A549 (cell line): Measurements from ENCODE around the gene ZBTB43. TPM values are rescaled to one million over a fixed set of nuclear protein-coding genes. Genes with fewer than 3 reads are reported as not detected.
A peak's percentile ranks its signal among the peaks of the same experiment; 100 is the strongest.

Source experiments
- ATAC-seq, 2 experiments: fragments of 200-7000 bp in 1 of 2; fragments of >200 bp in 1 of 2; cut with Nextera tagmentation in 1 of 2; cut with Tn5 transposase in 1 of 2; 3 replicates each; pipeline versions ENCODE4 v1.8.0 to v1.9.1; 2018 to 2020; ENCODE audit warnings: mild to moderate bottlenecking in 1 of 2, moderate library complexity in 1 of 2
- CTCF ChIA-PET: fragments of 300-600 bp; sonication (Branson Sonifier 250); formaldehyde crosslinking; extraction: SDS; loops from one replicate; lab custom pipeline; 2021; ENCODE audit warnings: antibody characterized with exemption, inconsistent platforms; lab: Yijun Ruan, JAX
- POLR2A ChIA-PET: fragments of 350-600 bp; formaldehyde crosslinking; extraction: SDS; loops from one replicate; lab custom pipeline; 2021; ENCODE audit warnings: antibody characterized with exemption, inconsistent platforms; lab: Yijun Ruan, JAX
- DNase-seq, 2 experiments: peaks; one replicate each; pipeline versions ENCODE4 v3.0.0 to v3.0.0-alpha.2; 2011 to 2016; ENCODE audit warnings: low read depth in 1 of 2, low spot score in 1 of 2
- FAIRE-seq: peaks from 2 replicates; lab custom pipeline; 2011; peaks lifted over from hg19 to GRCh38; lab: Jason Lieb, UNC
- H3K27ac ChIP-seq, 2 experiments: fragments of >200 bp; sonication (Bioruptor Twin); formaldehyde crosslinking; 3 replicates each; pipeline ENCODE4 v1.5.1; 2016 to 2017
- H3K4me1 ChIP-seq: fragments of >200 bp; sonication (Bioruptor Twin); formaldehyde crosslinking; 3 replicates; pipeline ENCODE4 v1.6.1; 2016
- H3K4me2 ChIP-seq: fragments of >200 bp; sonication (Bioruptor Twin); formaldehyde crosslinking; 3 replicates; pipeline ENCODE4 v1.6.1; 2016
- H3K4me3 ChIP-seq: fragments of >200 bp; sonication (Bioruptor Twin); formaldehyde crosslinking; 3 replicates; pipeline ENCODE4 v1.5.1; 2016
- H3K9me3 ChIP-seq: fragments of >200 bp; sonication (Bioruptor Twin); formaldehyde crosslinking; 3 replicates; pipeline ENCODE4 v1.6.1; 2016
- BHLHE40 ChIP-seq: IDR thresholded peaks from 2 replicates; pipeline ENCODE4 v1.6.1; 2012; ENCODE audit warnings: low read depth, low read length, inconsistent platforms
- CEBPB ChIP-seq, 2 experiments: fragments of >200 bp in 1 of 2; sonication (Bioruptor Twin) in 1 of 2; formaldehyde crosslinking in 1 of 2; IDR thresholded peaks; 2 replicates each; pipeline ENCODE4 v1.6.1; 2012 to 2016
- CHD2 ChIP-seq: fragments of 150-350 bp; IDR thresholded peaks from 2 replicates; pipeline ENCODE4 v1.6.1; 2014; ENCODE audit warnings: low read length; ENCODE audit not compliant: partially characterized antibody
- ESRRA ChIP-seq: fragments of 150-350 bp; IDR thresholded peaks from 2 replicates; pipeline ENCODE4 v1.6.1; 2014; ENCODE audit warnings: mild to moderate bottlenecking, low read length, borderline replicate concordance
- FOSL2 ChIP-seq, 2 experiments: fragments of 450-650 bp in 1 of 2; fragments of >200 bp in 1 of 2; sonication (Bioruptor Twin) in 1 of 2; formaldehyde crosslinking; IDR thresholded peaks; 2 replicates each; pipeline versions ENCODE4 v1.5.0 to v1.6.1; 2016 to 2020; ENCODE audit warnings: mild to moderate bottlenecking in 1 of 2, moderate library complexity in 1 of 2
- GATA3 ChIP-seq: IDR thresholded peaks from 2 replicates; pipeline ENCODE4 v1.6.1; 2012; ENCODE audit warnings: borderline replicate concordance
- HDAC2 ChIP-seq: fragments of 200-600 bp; sonication (generic); IDR thresholded peaks from 2 replicates; pipeline ENCODE4 v1.6.1; 2016
- HOXA7 ChIP-seq: fragments of 250-450 bp; sonication (Bioruptor Pico); IDR thresholded peaks from 2 replicates; pipeline ENCODE4 v1.5.0; 2020; ENCODE audit warnings: mild to moderate bottlenecking, moderate library complexity
- JUNB ChIP-seq: fragments of >200 bp; sonication (Bioruptor Twin); formaldehyde crosslinking; IDR thresholded peaks from 2 replicates; pipeline ENCODE4 v1.6.1; 2016
- MAZ ChIP-seq: fragments of 150-350 bp; IDR thresholded peaks from 2 replicates; pipeline ENCODE4 v1.6.1; 2014; ENCODE audit warnings: antibody characterized with exemption, low read depth, low read length, borderline replicate concordance
- PHF8 ChIP-seq: fragments of 200-600 bp; sonication (generic); IDR thresholded peaks from 2 replicates; pipeline ENCODE4 v1.6.1; 2016; ENCODE audit warnings: low read depth, mild to moderate bottlenecking, antibody characterized with exemption, moderate library complexity, borderline replicate concordance
- POLR2AphosphoS2 ChIP-seq: conservative IDR thresholded peaks from 2 replicates; pipeline ENCODE4 v1.6.1; 2012; ENCODE audit warnings: low read length, improper control_type of control experiment, inconsistent platforms
- RAD21 ChIP-seq, 2 experiments: fragments of >200 bp in 1 of 2; sonication (Bioruptor Twin) in 1 of 2; formaldehyde crosslinking in 1 of 2; IDR thresholded peaks in 1 of 2; conservative IDR thresholded peaks in 1 of 2; 2 replicates in 1 of 2; 3 replicates in 1 of 2; pipeline ENCODE4 v1.6.1; 2012 to 2018; ENCODE audit warnings: inconsistent platforms in 1 of 2
- RARB ChIP-seq: fragments of 250-450 bp; sonication (Bioruptor Pico); IDR thresholded peaks from 2 replicates; pipeline ENCODE4 v1.8.0; 2021; ENCODE audit warnings: mild to moderate bottlenecking, moderate library complexity
- TP53 ChIP-seq: fragments of 250-450 bp; sonication (Bioruptor Pico); IDR thresholded peaks from 2 replicates; pipeline ENCODE4 v1.5.0; 2021; ENCODE audit warnings: mild to moderate bottlenecking, moderate library complexity
- ZNF302 ChIP-seq: fragments of 250-450 bp; sonication (Bioruptor Pico); IDR thresholded peaks from 2 replicates; pipeline ENCODE4 v1.9.0; 2021; ENCODE audit warnings: inconsistent platforms, mild to moderate bottlenecking, moderate library complexity
- ZSCAN20 ChIP-seq: fragments of 250-450 bp; sonication (Bioruptor Pico); IDR thresholded peaks from 2 replicates; pipeline ENCODE4 v1.8.0; 2022; ENCODE audit warnings: mild to moderate bottlenecking, moderate library complexity
- WGBS: methylation state at CpG from one replicate; pipeline ENCODE4 v1.1.6; 2017; ENCODE audit errors: missing lambda C conversion rate; 5-methylcytosine and 5-hydroxymethylcytosine counted together
- polyA plus RNA-seq, 4 experiments: library from polyadenylated mRNA; depleted of rRNA in 3 of 4; stranded (reverse); fragments of >200 nt; fragmentation: RNase III in 1 of 4; extraction: RNeasy Plus Mini Kit Qiagen cat#74134 plus additional on column Dnase treatment in 1 of 4; gene quantifications; 2 replicates in 3 of 4; 3 replicates in 1 of 4; pipeline ENCODE4 v1.2.3, GENCODE V29; 2011 to 2017
- TF ChIP-seq, protein P1 (sequence below): IDR thresholded peaks from 2 replicates; pipeline ENCODE4 v1.6.1; 2012; ENCODE audit warnings: low read depth, borderline replicate concordance
- TF ChIP-seq, protein P2 (sequence below): fragments of 150-350 bp; IDR thresholded peaks from 2 replicates; pipeline ENCODE4 v1.6.1; 2014; ENCODE audit warnings: low read depth, mild to moderate bottlenecking, low read length
- TF ChIP-seq, protein P3 (sequence below): fragments of >200 bp; sonication (Bioruptor Twin); formaldehyde crosslinking; IDR thresholded peaks from 3 replicates; pipeline ENCODE4 v1.6.1; 2016
- TF ChIP-seq, protein P4 (sequence below): fragments of >200 bp; sonication (Bioruptor Twin); formaldehyde crosslinking; IDR thresholded peaks from 2 replicates; pipeline ENCODE4 v1.6.1; 2016
- TF ChIP-seq, protein P5 (sequence below): fragments of >200 bp; sonication (Bioruptor Twin); formaldehyde crosslinking; IDR thresholded peaks from 3 replicates; pipeline ENCODE4 v1.5.1; 2016

The ZBTB43 gene
- polyA plus RNA-seq, 2 of the 4 experiments (the other 2 are of a cell fraction): 7.7 to 11.7 TPM

DNA sequence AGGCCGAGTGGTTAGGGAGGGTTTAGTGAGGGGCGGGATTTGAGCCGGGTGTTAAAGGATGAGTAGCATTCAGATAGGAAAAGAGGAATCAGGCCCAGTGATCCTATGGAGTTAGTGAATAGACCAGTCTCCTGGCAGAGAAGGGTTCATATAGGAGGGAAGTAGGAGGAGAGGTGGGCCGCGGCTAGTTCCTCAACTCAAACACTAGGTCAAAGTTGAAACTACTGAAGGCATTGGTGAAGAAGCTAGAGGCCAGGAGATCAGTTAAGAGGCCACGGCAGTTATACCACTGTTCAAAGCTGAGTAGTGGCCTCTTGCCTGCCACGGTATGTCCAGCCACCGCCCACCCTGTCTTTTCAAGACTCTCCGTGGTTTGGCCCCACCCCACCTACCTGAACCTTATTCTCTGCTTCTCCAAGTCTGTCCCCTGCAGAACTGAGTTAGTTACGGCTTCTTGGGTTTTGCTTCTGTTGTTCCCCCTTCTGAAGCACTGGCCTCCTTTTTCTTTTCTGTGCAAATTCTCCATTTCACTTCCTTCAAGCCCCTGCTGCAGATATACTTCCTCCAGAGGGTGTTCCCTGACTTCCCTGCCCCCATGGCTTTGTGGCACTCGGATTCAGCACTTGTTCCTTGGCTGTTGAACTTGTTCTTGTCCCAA is 57.4 kb downstream of the ZBTB43 start:
- H3K4me3 ChIP-seq: peak overlapping the region; percentile 75
- H3K9me3 ChIP-seq: no peaks in the 10 kb centered on the region
- no peak for TF ChIP-seq PHF8
- no peak for TF ChIP-seq GATA3
- TF ChIP-seq, protein P1, sequence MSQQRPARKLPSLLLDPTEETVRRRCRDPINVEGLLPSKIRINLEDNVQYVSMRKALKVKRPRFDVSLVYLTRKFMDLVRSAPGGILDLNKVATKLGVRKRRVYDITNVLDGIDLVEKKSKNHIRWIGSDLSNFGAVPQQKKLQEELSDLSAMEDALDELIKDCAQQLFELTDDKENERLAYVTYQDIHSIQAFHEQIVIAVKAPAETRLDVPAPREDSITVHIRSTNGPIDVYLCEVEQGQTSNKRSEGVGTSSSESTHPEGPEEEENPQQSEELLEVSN: no peak
- no peak for TF ChIP-seq CEBPB (IDR thresholded peaks at IDR 0.05)
- peak overlapping the region; percentile 99 for H3K4me2 ChIP-seq
- WGBS: 64% methylated on average over 11 of the region's 11 CpGs
- FAIRE-seq: no peak
- no peak for DNase-seq
- H3K27ac ChIP-seq: peak overlapping the region in 1 of 2 experiments; percentile 97; a peak in 3 of 6 replicates
- H3K4me1 ChIP-seq: peaks cover 18% of the 10 kb centered on the region
- ATAC-seq: no peak
- POLR2A ChIA-PET: no interaction called here
- CTCF ChIA-PET: interaction anchor here (1.3 to 4.3 kb wide), 2 partner anchors 7 to 11 kb away, joined by 3 to 36 read pairs; no protein-coding TSS in a partner anchor

DNA sequence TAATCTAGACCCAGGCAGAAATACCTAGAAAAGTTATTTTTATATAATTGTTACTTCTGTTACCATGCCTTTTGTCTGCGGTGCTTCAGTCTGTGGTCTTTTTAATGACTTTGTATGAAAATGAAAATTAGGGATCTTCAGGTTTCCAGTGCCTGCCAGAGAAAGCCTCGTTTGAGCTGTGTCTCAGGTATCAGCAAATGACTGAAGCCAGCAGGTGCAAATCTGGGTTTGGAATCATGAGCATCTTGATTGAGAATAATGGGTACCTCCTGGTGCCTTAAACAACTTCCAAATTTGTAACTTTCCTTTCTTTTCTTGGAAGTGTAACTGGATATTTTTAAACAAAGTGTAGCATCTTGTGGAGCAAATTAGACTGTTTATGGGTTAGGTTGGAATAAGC is 59.9 kb downstream of the ZBTB43 start:
- FAIRE-seq (no peak), DNase-seq (no peak), ATAC-seq (no peak)
- Histone ChIP-seq H3K4me3 (no peak overlapping the region), H3K4me2 (no peak overlapping the region), H3K4me1 (peaks cover 18% of the 10 kb centered on the region), H3K9me3 (no peaks in the 10 kb centered on the region), H3K27ac (no peak overlapping the region)
- WGBS: 49% methylated on average over 2 of the region's 2 CpGs
- ChIA-PET POLR2A (no interaction called here), CTCF (interaction anchor here (0.8 to 1.3 kb wide), 4 partner anchors 13 to 334 kb away, joined by 3 to 4 read pairs (median 3); no protein-coding TSS in a partner anchor)
- no peak for TF ChIP-seq ZNF302 (CRISPR knock-in tag)
- TF ChIP-seq ZSCAN20 (CRISPR knock-in tag): no peak

DNA sequence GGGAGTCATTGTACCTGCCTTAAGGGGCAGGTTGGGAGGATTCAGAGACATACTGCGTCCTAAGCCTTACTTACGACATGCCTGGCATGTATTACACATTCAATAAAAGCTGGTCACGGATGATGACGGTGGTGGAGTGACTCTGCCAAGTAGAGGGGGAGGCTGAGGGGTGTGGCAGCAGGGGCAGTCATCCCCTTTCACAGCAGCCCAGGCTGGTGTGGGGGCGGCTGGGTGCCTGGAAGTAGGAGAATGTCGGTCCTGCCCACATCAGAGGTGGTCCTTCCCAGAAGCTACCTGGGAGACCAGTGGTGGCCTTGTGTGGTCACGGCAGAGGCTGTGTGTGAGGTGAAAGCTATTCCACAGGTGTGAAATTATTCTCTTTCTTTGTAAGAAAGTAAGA is 64.5 kb downstream of the ZBTB43 start:
- ChIA-PET POLR2A (no interaction called here), CTCF (interaction anchor here (1.2 to 5.3 kb wide), 2 partner anchors 11 to 48 kb away, joined by 4 to 28 read pairs; partner anchors contain the start of gene ZBTB34)
- TF ChIP-seq, protein P2, sequence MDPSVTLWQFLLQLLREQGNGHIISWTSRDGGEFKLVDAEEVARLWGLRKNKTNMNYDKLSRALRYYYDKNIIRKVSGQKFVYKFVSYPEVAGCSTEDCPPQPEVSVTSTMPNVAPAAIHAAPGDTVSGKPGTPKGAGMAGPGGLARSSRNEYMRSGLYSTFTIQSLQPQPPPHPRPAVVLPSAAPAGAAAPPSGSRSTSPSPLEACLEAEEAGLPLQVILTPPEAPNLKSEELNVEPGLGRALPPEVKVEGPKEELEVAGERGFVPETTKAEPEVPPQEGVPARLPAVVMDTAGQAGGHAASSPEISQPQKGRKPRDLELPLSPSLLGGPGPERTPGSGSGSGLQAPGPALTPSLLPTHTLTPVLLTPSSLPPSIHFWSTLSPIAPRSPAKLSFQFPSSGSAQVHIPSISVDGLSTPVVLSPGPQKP: no peak
- TF ChIP-seq POLR2AphosphoS2 (no peak), ESRRA (no peak), CHD2 (no peak), BHLHE40 (no peak), PHF8 (no peak), HOXA7 (CRISPR knock-in tag) (no peak), RARB (CRISPR knock-in tag) (no peak), JUNB (no peak), MAZ (no peak), HDAC2 (no peak), TP53 (CRISPR knock-in tag) (no peak), FOSL2 (IDR thresholded peaks at IDR 0.05) (no peak), FOSL2 (CRISPR knock-in tag; IDR thresholded peaks at IDR 0.05) (no peak), RAD21 (conservative IDR thresholded peaks at IDR 0.05 in 1 of 2, IDR thresholded peaks at IDR 0.05 in 1 of 2) (no peak)
- TF ChIP-seq, protein P3, sequence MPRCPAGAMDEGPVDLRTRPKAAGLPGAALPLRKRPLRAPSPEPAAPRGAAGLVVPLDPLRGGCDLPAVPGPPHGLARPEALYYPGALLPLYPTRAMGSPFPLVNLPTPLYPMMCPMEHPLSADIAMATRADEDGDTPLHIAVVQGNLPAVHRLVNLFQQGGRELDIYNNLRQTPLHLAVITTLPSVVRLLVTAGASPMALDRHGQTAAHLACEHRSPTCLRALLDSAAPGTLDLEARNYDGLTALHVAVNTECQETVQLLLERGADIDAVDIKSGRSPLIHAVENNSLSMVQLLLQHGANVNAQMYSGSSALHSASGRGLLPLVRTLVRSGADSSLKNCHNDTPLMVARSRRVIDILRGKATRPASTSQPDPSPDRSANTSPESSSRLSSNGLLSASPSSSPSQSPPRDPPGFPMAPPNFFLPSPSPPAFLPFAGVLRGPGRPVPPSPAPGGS: no peak
- TF ChIP-seq, protein P1: no peak
- TF ChIP-seq, protein P4, sequence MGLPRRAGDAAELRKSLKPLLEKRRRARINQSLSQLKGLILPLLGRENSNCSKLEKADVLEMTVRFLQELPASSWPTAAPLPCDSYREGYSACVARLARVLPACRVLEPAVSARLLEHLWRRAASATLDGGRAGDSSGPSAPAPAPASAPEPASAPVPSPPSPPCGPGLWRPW: no peak
- TF ChIP-seq, protein P5, sequence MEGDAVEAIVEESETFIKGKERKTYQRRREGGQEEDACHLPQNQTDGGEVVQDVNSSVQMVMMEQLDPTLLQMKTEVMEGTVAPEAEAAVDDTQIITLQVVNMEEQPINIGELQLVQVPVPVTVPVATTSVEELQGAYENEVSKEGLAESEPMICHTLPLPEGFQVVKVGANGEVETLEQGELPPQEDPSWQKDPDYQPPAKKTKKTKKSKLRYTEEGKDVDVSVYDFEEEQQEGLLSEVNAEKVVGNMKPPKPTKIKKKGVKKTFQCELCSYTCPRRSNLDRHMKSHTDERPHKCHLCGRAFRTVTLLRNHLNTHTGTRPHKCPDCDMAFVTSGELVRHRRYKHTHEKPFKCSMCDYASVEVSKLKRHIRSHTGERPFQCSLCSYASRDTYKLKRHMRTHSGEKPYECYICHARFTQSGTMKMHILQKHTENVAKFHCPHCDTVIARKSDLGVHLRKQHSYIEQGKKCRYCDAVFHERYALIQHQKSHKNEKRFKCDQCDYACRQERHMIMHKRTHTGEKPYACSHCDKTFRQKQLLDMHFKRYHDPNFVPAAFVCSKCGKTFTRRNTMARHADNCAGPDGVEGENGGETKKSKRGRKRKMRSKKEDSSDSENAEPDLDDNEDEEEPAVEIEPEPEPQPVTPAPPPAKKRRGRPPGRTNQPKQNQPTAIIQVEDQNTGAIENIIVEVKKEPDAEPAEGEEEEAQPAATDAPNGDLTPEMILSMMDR: no peak
- 91% methylated on average over 7 of the region's 7 CpGs for WGBS
- FAIRE-seq: no peak
- no peak for DNase-seq
- Histone ChIP-seq H3K4me3 (no peak overlapping the region), H3K27ac (no peak overlapping the region), H3K4me1 (no peaks in the 10 kb centered on the region), H3K9me3 (no peaks in the 10 kb centered on the region), H3K4me2 (no peak overlapping the region)
- no peak for ATAC-seq
